Progenitor cell of endocrine pancreas (in vitro differentiated cells): ENCODE results near the gene CMC1. TPM values are rescaled to one million over a fixed set of nuclear protein-coding genes. Genes with fewer than 3 reads are reported as not detected.
A peak's percentile ranks its signal among the peaks of the same experiment; 100 is the strongest.

ENCODE experiments used
- DNase-seq: peaks from one replicate; pipeline ENCODE4 v3.0.0; 2021; ENCODE audit warnings: low spot score; ENCODE audit not compliant: unreplicated experiment
- H3K27ac Mint-ChIP-seq: 2 replicates; pipeline ENCODE4 v1.8.0; 2021; ENCODE audit warnings: mild to moderate bottlenecking, moderate library complexity, mixed read lengths
- H3K27me3 Mint-ChIP-seq: 2 replicates; pipeline ENCODE4 v1.8.0; 2021; ENCODE audit warnings: mixed read lengths
- H3K36me3 Mint-ChIP-seq: 2 replicates; pipeline ENCODE4 v1.8.0; 2022; ENCODE audit warnings: mixed read lengths; ENCODE audit not compliant: insufficient read depth
- H3K4me1 Mint-ChIP-seq: 2 replicates; pipeline ENCODE4 v1.8.0; 2021; ENCODE audit warnings: low read depth, mixed read lengths
- H3K4me3 Mint-ChIP-seq: 2 replicates; pipeline ENCODE4 v1.8.0; 2021; ENCODE audit warnings: low read depth, mild to moderate bottlenecking, moderate library complexity, mixed read lengths
- H3K9me3 Mint-ChIP-seq: 2 replicates; pipeline ENCODE4 v1.8.0; 2021; ENCODE audit warnings: low read depth, mixed read lengths
- CTCF ChIP-seq: fragments of 200-600 bp; sonication (generic); IDR thresholded peaks from one replicate; pipeline ENCODE4 v1.5.0; 2021; ENCODE audit warnings: antibody characterized with exemption, mild to moderate bottlenecking; ENCODE audit not compliant: unreplicated experiment
- total RNA-seq: library from RNA; stranded (reverse); gene quantifications from 2 replicates; pipeline ENCODE4 v1.2.1, GENCODE V29; 2021

Gene CMC1
- total RNA-seq, 1 donor from 2014 or later, result 16.2 TPM

GRCh38 chr3:28345690-28346089 lies 104.3 kb downstream of the CMC1 start:
- no peak for DNase-seq
- no peak for TF ChIP-seq CTCF
- Mint-ChIP-seq H3K36me3 (peaks cover 5% of the 10 kb centered on the region), H3K9me3 (peaks cover 3% of the 10 kb centered on the region), H3K27ac (no peak overlapping the region), H3K4me1 (peaks cover 30% of the 10 kb centered on the region), H3K4me3 (no peak overlapping the region), H3K27me3 (no peaks in the 10 kb centered on the region)

- TF ChIP-seq CTCF, result no peak
- Mint-ChIP-seq H3K4me1 (peaks cover 30% of the 10 kb centered on the region), H3K36me3 (peaks cover 14% of the 10 kb centered on the region), H3K27me3 (no peaks in the 10 kb centered on the region), H3K4me3 (peak overlapping the region; percentile 97), H3K9me3 (peaks cover 11% of the 10 kb centered on the region), H3K27ac (peak overlapping the region; percentile 99)
- DNase-seq, result no peak
Measured at GRCh38 chr3:28347374-28348264, 106.2 kb downstream of the CMC1 start.

- H3K36me3 Mint-ChIP-seq, result peaks cover 14% of the 10 kb centered on the region
Measured at GRCh38 chr3:28348265-28348628, 106.8 kb downstream of the CMC1 start.

GRCh38 chr3:28348629-28349468 lies 107.4 kb downstream of the CMC1 start, which contains the start of the genes AZI2 and ZCWPW2:
AZI2 (minus strand) TSS chr3:28348824; CDS start chr3:28340617, 8,207 bp downstream.
ZCWPW2 (plus strand) TSS chr3:28348721; CDS start chr3:28413069, 64,348 bp downstream.
- DNase-seq, result peak; percentile 88
- peak within 1 kb of the TSS; percentile 99 for H3K27ac Mint-ChIP-seq
- TF ChIP-seq CTCF, result peak; percentile 49
- no peaks in the 10 kb centered on the region for H3K27me3 Mint-ChIP-seq
- H3K4me3 Mint-ChIP-seq, result peak within 1 kb of the TSS; percentile 97
- H3K36me3 Mint-ChIP-seq, result peaks cover 19% of the 10 kb centered on the region
- peaks cover 30% of the 10 kb centered on the region for H3K4me1 Mint-ChIP-seq
- H3K9me3 Mint-ChIP-seq, result peaks cover 15% of the 10 kb centered on the region

More at GRCh38 chr3:28348265-28348628, 106.8 kb downstream of the CMC1 start:
- Mint-ChIP-seq H3K4me1 (peaks cover 30% of the 10 kb centered on the region), H3K4me3 (peak overlapping the region; percentile 97), H3K9me3 (peaks cover 11% of the 10 kb centered on the region), H3K27me3 (no peaks in the 10 kb centered on the region), H3K27ac (peak overlapping the region; percentile 99)
- no peak for DNase-seq
- TF ChIP-seq CTCF, result no peak

GRCh38 chr3:28349469-28350000 lies 108.1 kb downstream of the CMC1 start:
- Mint-ChIP-seq H3K27ac (peak overlapping the region; percentile 99), H3K36me3 (peaks cover 23% of the 10 kb centered on the region), H3K27me3 (no peaks in the 10 kb centered on the region), H3K4me3 (peak overlapping the region; percentile 97), H3K4me1 (peaks cover 30% of the 10 kb centered on the region), H3K9me3 (peaks cover 19% of the 10 kb centered on the region)
- no peak for DNase-seq
- TF ChIP-seq CTCF, result no peak
